Activated naive CD8-positive, alpha-beta T cell treated with anti-CD3 and anti-CD28 coated beads, Interleukin-2, amount 50 U/mL, for 24 hours (primary cell): ENCODE results near the gene TRPC1.

Experiments used
- ATAC-seq: fragments of 150-1000 bp; cut with Tn5 transposase; one replicate; pipeline ENCODE4 v1.10.0; 2021
- DNase-seq: peaks from one replicate; pipeline ENCODE4 v3.0.0; 2021
- H3K27ac Mint-ChIP-seq: one replicate; pipeline ENCODE4 v1.8.0; 2021; ENCODE audit warnings: mild to moderate bottlenecking, mixed read lengths
- H3K27me3 Mint-ChIP-seq: one replicate; pipeline ENCODE4 v1.8.0; 2021; ENCODE audit warnings: mixed read lengths
- H3K36me3 Mint-ChIP-seq: one replicate; pipeline ENCODE4 v1.8.0; 2021; ENCODE audit warnings: low read depth, mixed read lengths
- H3K4me1 Mint-ChIP-seq: one replicate; pipeline ENCODE4 v1.8.0; 2021; ENCODE audit warnings: mixed read lengths
- H3K4me3 Mint-ChIP-seq: one replicate; pipeline ENCODE4 v1.8.0; 2021; ENCODE audit warnings: mild to moderate bottlenecking, moderate library complexity, mixed read lengths
- H3K9me3 Mint-ChIP-seq: one replicate; pipeline ENCODE4 v1.8.0; 2021; ENCODE audit warnings: mixed read lengths

TRPC1 gene

DNA sequence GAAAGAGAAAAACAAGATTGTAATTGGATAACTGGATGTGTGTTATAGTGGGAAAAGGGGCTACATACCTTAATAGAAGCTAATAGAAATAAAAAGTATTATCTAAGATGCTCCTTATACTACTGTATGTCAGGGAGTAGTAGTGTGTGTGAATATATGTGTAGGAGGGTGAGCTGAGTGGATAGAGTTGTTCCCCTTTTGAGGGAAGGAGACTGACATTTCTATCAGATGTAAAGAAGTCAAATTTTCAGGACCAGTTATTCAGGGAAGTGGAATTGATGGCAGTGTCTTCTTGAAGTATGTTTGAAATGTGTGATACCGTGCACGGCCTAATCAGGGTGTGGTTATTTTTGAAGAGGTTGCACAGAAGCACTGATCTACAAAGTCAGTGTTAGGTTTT is 116.0 kb downstream of the TRPC1 start:
- no peaks in the 10 kb centered on the region for H3K36me3 Mint-ChIP-seq
- H3K27ac Mint-ChIP-seq, result no peak overlapping the region
- H3K4me3 Mint-ChIP-seq, result no peak overlapping the region
- ATAC-seq (no peak), DNase-seq (no peak)
- H3K4me1 Mint-ChIP-seq, result peaks cover 3% of the 10 kb centered on the region
- no peaks in the 10 kb centered on the region for H3K27me3 Mint-ChIP-seq
- no peaks in the 10 kb centered on the region for H3K9me3 Mint-ChIP-seq

DNA sequence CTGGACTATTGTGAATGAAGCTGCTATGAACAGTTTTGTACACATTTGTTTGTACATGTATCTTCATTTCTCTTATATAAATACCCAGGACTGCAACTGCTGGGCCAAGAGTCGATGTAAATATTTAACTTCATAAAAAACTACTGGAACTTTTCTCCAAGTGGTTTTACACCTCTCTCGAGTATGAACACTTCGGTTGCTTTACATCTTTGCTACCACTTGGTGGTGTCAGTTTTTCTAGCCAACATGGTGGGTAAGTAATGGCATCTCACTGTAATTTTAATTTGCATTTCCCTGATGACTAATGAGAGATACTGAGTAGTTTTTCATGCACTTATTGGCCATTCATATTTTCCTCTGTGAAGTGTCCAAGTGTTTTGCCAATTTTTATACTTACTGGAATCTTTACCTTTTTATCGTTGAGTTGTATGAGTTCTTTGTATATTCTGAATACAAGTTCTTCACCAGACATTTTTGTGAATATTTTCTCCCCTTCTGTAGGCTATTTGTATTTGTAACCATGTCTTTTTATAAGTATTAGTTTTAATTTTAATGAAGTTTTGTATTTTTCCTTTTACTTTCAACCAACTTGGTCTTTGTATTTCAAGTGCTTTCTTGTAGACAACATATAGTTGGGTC is 120.6 kb downstream of the TRPC1 start:
- peak; percentile 80 for ATAC-seq
- no peak for DNase-seq
- H3K4me3 Mint-ChIP-seq, result no peak overlapping the region

DNA sequence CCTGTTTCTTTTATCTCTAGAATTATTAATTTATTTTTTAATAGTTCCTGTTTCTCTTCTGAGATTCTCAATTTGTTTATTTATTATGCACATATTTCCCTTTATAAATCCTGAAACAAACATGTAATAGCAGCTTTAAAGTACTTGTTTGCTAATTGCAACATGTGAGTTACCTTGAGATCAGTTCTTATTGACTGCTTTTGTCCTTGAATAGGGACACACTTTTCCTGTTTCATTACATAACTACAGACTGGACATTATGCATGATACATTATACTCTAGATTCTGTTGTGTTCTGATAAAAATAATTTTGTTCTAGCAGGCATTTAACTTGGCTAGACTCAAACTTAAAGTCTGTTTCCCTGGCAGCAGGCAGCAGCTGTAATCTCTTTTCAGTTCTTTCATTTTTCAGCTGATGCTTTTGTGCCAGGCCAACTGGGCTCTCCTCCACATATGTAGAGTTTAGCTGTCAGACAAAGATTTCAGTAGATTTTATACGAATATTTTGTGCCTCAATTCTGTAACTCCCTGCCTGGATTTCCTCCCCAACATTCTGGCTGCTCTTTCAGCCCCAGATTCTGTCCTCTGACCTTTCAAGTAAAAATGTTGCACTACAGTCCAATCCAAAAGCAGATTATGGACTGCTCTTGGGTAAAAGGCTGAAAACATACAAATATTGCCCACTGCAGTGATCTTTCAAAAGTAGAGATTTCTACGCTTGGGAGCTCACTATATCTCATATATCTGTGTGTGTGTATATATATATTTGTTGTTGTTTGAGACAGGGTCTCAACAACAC is 123.1 kb downstream of the TRPC1 start:
- H3K27me3 Mint-ChIP-seq, result peaks cover 4% of the 10 kb centered on the region
- DNase-seq (no peak), ATAC-seq (no peak)
- no peak overlapping the region for H3K4me3 Mint-ChIP-seq
- H3K36me3 Mint-ChIP-seq, result no peaks in the 10 kb centered on the region
- H3K27ac Mint-ChIP-seq, result no peak overlapping the region
- no peaks in the 10 kb centered on the region for H3K9me3 Mint-ChIP-seq
- H3K4me1 Mint-ChIP-seq, result peaks cover 5% of the 10 kb centered on the region

More for the DNA sequence above, 120.6 kb downstream of the TRPC1 start:
- peaks cover 5% of the 10 kb centered on the region for H3K4me1 Mint-ChIP-seq
- H3K27me3 Mint-ChIP-seq, result peaks cover 4% of the 10 kb centered on the region
- H3K36me3 Mint-ChIP-seq, result no peaks in the 10 kb centered on the region
- H3K9me3 Mint-ChIP-seq, result no peaks in the 10 kb centered on the region
- no peak overlapping the region for H3K27ac Mint-ChIP-seq

DNA sequence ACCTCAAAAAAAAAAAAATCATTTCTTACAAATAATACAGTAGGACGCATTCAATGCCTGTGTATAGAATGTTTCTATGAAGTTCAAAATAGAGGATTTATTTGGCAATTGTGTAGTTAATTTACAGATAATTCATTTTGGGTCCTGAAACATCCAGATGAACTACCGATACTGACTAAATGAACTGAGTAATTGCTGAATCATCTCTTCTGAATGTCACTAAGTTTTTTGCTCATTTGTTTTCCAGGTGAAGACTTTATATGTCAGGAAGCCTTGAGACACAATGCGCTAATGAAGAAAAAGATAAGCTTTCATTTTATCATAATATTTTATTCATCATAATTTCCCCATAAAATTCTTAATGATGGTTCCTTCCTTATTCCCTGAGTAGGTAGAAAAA is 125.3 kb downstream of the TRPC1 start:
- H3K27me3 Mint-ChIP-seq, result peaks cover 4% of the 10 kb centered on the region
- H3K36me3 Mint-ChIP-seq, result no peaks in the 10 kb centered on the region
- no peak for DNase-seq
- H3K4me3 Mint-ChIP-seq, result no peak overlapping the region
- H3K27ac Mint-ChIP-seq, result no peak overlapping the region
- peaks cover 5% of the 10 kb centered on the region for H3K4me1 Mint-ChIP-seq
- no peak for ATAC-seq
- H3K9me3 Mint-ChIP-seq, result no peaks in the 10 kb centered on the region

DNA sequence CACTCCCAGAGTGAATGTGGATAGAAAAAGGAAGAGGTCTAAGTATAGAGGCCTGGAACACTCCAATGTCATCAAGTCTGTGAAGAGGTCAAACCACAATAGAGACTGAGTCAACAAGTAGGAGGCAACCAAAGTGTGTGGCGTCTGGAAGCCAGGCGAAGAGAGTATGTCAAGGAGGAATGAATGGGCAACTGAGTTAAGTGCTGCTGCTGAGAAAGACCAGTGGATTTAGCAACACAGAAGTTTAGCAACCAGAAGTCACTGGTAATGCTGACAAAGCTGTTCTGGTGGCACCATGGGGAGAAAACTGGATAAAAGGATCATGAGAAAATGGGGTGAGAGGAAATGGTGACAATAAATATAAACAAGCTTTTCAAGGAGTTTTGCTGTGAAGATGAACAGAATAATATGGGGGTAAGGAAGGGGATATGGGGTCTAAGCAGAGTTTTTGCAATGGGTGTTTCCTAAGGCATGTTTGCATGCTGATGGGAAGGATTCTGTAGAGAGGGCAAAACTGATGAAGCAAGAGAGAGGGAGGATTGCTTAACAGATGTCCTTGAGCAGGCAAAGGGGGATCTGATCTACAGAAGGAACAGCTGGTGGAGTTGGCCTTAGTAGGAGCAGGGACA is 126.7 kb downstream of the TRPC1 start:
- DNase-seq (peak; percentile 7), ATAC-seq (peak; percentile 98)
- Mint-ChIP-seq H3K27ac (no peak overlapping the region), H3K4me1 (no peaks in the 10 kb centered on the region), H3K9me3 (no peaks in the 10 kb centered on the region), H3K27me3 (peaks cover 4% of the 10 kb centered on the region), H3K4me3 (no peak overlapping the region), H3K36me3 (no peaks in the 10 kb centered on the region)

DNA sequence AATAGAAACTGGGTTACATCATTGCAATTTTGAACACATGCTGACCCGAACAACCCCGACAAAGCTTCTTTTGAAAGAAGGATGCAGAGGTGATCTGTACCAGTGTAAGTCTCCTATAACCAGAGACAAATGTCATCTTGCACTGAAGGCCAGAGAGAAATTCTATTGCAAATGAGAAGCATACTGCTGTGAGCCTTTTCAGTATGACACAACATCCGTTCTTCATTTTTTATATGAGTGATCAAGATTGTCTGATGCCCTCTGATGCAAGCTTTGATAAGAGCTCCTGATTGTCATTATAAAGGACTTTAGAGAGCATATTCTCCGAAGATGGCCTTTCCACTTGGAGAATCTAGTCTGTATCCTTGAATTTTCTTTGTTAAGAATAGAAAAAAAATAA is 128.2 kb downstream of the TRPC1 start:
- peaks cover 4% of the 10 kb centered on the region for H3K27me3 Mint-ChIP-seq
- H3K4me1 Mint-ChIP-seq, result no peaks in the 10 kb centered on the region
- DNase-seq, result no peak
- H3K9me3 Mint-ChIP-seq, result no peaks in the 10 kb centered on the region
- H3K27ac Mint-ChIP-seq, result no peak overlapping the region
- no peak for ATAC-seq
- no peaks in the 10 kb centered on the region for H3K36me3 Mint-ChIP-seq
- no peak overlapping the region for H3K4me3 Mint-ChIP-seq

DNA sequence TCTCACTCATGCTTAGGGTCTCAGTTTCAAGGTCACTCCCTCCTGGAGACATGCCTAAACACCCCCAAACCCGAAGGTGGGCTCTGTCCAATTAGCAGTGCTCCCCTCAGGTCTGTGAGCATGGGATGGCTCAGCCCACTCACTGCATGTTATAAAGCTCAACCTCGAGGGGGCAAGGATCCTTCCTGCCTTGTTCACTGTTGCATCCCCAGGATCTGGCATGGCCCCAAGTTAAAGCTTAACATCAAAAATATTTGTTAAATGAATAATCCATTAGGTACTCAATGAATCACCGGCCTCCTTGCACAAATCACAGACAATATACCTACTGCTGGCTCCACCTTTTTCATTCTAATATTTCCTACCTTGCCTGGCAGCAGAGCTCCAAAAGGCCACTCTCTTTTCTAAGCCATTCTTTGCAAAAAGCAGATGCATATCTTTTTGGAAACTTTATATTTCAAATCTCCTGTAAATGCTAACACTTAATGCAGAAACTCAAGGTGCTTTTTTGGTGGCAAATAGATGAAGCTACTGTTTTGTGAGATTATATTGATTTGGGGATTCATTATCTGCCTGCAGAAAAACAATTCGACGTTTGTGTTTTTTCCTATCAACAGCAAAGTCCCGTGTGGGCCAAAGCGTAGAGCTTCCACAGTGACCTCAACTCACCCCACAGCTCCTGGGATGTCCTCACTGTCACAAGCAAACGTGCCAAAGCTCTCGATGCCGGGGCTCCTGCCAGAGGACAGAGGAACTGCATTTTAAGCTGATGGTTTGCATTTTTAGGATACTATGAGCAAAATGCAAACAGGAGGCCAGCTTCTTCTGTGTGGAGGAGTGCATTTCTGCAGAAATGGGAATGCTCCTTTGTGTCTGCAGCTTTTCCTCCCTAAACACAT is 129.7 kb downstream of the TRPC1 start:
- no peak for DNase-seq
- H3K9me3 Mint-ChIP-seq, result no peaks in the 10 kb centered on the region
- H3K4me1 Mint-ChIP-seq, result no peaks in the 10 kb centered on the region
- ATAC-seq, result no peak
- H3K27ac Mint-ChIP-seq, result no peak overlapping the region
- H3K27me3 Mint-ChIP-seq, result peaks cover 3% of the 10 kb centered on the region
- H3K36me3 Mint-ChIP-seq, result no peaks in the 10 kb centered on the region
- no peak overlapping the region for H3K4me3 Mint-ChIP-seq

DNA sequence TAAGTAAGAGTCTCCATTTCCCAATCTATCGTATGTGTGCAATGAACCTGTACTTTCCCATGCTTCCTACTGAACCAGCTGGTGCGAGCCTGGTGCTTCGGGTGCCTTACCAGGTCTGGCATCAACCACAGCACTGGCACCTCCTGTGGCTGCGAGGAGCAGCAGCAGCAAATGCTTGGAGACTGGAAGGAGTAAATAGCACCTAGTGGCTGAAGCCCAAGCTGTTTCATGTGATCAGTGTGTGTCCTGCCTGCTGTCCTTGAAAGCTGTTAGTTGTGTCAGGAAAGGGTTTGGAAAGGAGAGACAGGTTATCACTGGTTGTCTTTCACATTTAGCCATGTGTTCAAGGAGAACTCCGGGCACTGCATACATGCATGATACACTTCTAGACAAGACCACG is 133.2 kb downstream of the TRPC1 start:
- no peak for DNase-seq
- ATAC-seq, result no peak
- Mint-ChIP-seq H3K27ac (no peak overlapping the region), H3K36me3 (no peaks in the 10 kb centered on the region), H3K9me3 (no peaks in the 10 kb centered on the region), H3K4me1 (no peaks in the 10 kb centered on the region), H3K4me3 (no peak overlapping the region), H3K27me3 (peaks cover 15% of the 10 kb centered on the region)
